HG02973 (cell line): ENCODE data around the gene UBASH3A.

Experiments used
- ATAC-seq: cut with Tn5 transposase; IDR thresholded peaks from one replicate; pipeline ENCODE4 v1.9.1; 2021; ENCODE audit warnings: moderate library complexity; ENCODE audit not compliant: unreplicated experiment

The UBASH3A gene

DNA sequence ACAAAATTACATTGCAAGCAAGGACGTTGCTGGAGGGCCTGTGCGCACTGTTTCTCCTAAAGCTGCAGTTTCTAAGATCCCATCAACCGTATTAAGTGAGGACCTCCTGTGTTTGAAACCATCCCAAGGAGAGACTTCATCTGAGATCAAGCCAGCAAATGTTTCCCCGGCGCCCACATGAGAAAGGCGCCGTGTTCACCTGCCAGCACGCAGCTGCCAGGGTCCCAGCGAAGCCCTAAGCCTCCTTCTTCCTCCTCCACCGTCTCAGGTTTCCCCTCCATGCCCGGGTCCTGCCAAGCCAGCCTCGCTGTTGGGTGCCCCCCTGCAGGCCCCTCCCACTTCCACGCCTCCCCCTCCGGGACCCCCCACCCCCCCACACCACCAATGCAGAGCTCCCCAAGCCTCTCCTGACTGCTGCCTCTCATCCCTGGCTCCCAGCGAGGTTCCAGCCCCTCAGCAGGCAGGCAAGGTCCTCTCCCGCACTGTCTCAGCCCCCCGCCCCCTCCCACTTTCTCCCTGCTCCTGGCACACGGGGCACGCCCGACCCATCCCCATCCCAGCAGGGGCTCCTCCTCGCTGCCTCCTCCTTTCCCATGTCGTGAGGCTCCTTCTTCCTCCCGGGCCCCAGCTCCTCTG lies 28.7 kb upstream of the UBASH3A start:
- ATAC-seq: no peak

DNA sequence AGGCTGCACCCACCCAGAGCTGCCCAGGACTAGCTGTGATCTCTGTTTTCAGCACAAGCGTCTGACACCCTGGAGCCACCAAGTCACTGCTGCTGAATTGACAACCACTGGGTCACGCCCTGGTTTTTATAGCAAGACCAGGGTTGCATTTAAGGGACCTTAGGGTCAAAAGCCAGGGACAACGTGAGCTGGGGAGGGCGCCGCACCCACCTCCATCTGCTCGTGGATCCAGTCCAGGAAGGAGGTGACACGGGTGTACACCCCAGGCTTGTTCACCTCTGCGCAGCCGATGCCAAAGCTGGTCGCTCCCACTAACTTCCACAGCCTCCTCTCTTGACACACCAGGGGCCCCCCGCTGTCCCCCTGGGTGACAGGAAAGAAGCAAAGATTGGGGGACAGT lies 28.2 kb upstream of the UBASH3A start:
- no peak for ATAC-seq

DNA sequence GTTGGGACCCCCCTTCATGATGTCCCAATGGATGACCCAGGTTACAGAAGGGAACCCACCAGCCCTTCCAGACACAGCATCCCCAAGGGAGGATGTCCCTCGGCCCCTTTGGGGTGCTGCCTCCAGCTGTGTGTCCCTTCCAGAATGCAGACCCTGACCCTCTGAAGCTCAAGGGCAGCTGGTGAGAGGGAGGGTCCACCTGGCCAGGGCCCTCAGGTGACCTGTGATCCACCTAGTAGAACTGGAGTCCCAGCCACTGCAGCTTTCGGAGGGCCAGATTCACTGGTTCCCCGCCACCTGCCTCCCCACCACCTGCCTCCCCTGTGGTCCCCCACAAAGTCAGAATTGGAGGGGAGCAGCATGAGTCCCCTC lies 27.8 kb upstream of the UBASH3A start:
- no peak for ATAC-seq

DNA sequence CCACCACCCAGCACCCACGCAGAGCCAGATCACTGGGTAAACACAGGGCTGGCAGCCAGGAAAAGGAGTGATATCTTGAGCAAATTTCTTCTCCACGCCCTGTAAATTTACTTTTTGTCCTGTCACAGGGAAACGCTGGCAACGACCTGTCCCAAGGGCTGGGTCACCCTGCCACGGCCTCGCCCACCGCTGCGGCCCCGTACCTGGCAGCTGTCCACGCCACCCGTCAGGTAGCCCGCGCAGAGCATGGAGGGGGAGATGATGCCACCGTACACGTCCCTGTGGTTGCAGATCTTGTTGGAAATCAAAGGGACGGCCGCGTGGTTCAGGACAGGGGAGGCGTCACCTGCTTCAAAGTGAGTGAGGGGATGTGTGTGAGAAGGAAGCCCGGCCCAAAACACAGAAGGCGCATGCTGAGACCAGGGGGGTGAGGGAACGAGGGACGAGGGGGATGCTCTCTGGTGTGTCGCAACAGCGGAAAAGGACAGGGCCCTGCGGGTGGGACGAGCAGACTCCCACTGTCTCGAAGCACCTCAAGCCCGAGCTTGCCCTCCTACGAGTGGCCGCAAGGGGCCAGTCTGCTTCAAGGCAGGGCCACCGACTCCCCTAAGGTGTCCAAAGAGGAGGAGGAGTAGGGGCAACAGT lies 27.2 kb upstream of the UBASH3A start:
- ATAC-seq: no peak

DNA sequence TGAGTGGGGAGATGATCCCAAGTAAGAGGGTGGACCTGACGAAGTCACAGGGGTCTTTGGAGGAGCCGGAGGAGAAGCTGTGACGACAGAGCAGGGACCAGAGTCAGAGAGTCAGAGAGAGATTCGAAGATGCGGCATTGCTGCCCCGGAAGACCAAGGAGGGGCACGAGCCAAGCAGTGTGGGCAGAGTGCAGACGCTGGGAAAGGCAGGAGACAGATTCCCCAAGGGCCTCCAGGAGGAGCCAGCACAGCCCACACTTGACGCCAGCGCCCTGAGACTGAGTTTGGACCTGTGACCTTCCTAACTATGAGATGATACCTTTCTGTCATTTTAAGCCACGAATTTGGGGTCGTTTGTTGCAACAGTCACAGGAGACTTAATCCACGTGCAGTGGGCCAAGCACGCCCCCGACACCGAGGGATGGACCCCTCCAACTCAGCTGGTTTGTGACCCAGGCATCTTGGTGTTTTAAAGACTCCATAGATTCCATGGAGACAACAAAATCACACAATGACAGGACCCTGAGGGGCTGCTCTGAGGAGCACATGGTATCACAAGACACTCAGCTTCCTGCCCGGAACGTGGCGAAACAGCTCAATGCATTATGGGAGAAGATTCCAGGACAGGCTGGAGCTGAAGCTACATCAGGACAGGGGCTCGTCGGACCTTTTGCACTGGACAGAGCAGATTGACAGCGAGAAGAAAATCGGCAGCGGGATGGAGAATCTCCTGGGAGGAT lies 26.3 kb upstream of the UBASH3A start:
- ATAC-seq: no peak

DNA sequence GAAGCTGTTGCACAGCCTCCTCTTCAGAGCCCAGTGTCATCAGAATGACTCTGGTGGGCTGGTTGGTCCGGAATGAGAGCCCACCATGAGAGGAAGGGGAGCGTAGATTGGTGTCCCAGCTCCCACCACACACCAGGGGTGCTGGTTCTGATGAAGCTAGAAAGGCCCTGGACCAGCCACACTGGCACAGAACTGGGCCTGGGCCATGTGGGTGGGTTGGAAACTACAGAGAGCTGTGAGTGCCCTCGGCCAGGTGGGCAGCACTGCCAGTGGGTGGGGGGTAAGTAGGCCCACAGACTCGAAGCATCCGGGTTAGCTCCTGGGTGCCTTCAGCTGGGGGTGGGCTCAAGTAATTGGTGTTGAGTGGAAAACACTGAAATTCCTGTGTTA lies 25.8 kb upstream of the UBASH3A start:
- no peak for ATAC-seq

DNA sequence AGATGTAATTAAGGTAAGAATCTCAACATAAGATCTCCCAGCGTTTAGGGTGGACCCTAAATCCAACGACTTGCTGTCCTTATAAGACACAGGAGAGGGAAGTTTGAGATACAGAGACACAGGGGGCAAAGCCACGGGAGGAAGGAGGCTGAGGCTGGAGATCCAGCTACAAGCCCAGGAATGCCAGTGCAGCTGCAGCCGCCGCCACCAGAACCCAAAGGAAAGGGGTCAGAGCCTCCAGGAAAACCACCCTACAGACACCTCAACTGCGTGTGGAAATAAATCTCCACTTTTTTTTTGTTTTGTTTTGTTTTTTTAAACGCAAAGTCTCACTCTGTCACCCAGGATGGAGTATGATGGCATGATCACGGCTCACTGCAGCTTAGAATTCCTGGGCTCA lies 25.3 kb upstream of the UBASH3A start:
- no peak for ATAC-seq

DNA sequence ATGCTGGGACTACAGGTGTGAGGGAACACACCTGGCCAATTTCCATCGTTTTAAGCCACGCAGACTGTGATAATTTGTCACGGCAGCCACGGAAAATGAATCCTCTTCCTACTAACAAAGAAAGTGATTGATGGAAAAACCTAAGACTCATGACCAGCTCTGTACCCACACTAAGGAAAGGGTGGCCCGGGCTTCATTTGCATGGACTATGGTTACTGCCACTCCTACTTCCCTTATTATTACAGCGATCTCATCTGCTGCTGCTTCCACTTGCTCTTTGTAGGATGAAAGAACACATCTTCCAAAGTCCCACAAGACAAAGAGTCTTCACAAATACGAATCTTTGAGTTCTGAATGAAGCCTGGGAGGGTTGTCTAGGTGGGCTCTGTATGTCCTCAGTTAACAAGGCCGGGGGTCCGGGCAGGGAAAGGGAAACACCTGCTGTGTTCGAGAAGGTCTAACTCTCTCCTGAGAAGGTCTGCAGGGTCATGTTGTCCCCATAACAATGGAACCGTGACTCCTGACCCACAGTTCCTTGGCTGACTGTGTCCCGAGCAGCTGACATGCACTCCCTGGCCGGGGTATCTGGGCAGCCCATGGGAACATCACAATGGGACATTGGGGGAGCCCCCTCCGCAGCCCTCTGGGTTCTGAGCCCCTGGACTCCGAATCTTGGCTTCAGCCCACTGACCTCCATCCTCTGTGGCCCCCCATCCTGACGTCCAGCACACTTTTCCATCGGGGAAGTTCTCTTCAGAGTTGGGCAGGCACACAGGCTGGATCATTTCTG lies 24.1 kb upstream of the UBASH3A start:
- no peak for ATAC-seq

DNA sequence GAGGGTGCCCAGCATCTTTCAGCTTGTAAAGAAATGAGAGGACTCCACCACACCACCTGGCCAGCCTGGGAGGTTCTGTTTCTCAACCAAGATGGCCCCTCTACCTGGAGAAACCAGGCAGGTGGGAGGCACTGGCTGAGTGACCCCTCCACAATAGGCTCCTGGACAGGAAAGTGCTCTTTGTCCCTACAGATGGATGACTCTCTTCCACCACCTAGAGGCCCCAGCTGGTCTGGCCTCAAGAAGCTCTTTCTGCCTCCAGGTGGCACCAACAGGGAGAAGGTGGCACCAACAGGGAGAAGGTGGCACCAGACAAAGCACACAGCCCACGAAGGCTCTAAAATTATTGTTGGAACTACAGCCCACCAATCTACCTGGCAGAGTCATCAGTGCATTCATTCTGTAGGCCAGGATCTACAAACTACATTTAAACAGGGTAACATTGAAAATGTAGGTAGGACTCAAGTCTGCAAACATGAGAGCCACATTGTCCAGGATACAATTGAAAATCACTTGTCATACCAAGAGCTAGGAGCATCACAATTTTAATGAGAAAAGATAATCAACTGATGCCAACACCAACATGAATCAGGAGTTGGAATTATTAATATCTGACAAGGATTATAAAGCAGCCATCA lies 22.2 kb upstream of the UBASH3A start:
- no peak for ATAC-seq

DNA sequence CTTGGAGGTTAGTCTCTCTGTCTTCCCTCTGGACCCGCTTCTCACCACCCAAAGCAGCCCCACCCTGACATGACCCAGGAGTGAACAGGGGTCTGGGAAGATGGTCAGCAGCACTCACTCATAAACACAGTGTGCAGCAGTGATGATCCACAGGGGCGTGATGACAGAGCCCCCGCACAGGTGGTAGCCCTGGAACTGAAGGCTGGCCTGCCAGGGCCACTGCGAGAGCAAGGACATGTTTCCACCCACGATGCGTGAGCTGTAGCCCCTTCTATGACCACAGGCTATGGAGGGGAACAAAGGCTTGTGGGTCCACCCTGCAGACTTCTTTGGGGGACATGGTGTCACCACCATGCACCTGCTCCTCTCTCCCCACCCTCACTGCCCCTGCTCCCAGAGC lies 20.8 kb upstream of the UBASH3A start:
- no peak for ATAC-seq

DNA sequence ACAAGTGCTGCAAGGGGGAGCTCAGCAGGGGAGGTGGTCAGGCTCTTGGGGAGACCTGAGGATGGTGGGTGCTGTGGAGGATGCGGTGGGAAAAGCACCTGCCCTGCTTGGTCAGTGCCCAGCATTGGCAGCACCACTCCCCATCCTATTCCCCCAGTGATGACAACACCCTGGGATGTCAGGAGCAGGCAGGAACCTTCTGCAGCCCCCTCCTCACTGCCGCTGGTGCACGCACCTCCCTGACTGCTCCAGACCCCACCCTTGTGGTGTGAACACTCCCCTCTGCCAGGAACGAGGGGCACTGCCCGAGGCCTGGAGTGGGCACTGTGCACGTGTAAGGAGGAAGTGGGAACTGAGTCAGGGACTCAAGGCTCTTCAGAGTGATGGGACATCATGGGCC lies 20.4 kb upstream of the UBASH3A start:
- ATAC-seq: no peak

DNA sequence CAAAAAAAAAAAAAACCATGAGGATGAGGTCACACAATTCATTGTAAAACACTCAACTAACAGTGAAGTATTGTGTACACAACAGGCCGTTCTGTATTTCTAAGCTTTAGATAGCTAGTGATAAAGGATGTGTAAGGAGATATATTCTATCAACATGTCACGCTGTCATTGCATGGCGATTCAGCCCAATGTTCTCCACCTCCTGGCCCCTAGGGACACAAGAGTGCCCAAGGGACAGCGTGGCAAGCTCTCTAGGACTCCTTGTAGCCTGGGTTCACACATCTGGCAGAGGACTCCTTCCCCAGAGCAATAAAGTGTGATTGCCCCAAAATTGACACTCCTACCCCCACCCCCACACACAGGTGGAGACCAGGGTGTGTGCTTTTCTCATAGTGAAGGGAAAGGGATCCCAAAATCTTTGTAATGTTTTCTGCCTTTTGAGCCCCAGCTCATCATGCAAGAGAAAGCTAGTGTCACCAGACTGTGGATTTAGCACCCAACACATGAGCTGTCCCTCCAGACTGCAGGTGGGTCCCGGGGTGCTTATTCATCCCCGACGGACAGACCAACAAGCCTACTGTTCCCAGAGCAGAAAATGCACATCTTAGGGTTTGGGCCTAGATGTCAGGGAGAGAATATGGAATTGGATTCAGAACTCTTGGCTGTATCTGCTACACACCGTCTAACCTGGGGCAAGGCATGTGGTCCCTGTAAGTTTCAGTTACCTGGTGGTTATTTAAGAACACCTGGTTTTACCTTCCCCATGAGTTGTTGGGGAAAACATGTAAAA lies 19.4 kb upstream of the UBASH3A start:
- ATAC-seq: no peak

DNA sequence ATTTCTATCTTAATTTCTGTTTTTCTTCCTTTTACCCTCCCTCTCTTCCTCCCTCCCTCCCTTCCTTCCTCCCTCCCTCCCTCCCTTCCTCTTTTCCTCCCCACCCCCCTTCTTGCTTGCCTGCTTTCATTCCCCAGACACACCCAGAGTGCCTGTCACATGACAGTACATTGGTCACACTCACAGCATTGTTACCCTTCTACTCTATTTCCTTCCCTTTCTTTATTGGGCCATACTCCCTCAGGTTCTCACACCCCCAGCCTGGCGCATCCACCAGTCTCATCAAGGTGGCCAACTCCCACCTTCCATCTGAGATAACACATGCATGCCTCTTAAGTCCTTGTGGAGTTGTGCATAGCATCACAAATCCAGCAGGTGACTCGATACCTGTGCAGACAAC lies 18.7 kb upstream of the UBASH3A start:
- ATAC-seq: no peak

DNA sequence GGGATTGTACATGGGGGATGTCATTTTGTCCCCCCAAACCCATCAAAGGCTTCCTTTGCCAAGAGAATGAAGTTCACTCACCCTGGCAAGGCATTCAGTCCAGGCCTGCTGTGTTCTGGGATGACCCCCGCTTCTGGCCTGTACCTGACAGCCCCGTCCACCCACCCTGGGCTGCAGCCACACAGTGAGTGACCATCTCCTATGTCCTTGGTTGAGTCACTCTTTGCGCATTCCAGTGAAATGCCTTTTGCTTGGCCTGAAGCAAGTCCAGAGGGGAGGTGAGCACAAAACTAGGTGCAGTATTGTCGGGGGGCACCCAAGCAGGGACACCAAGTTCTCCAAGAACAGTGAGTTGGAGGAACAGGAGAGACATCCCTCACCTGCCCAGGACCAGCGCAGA lies 18.1 kb upstream of the UBASH3A start:
- ATAC-seq: no peak

DNA sequence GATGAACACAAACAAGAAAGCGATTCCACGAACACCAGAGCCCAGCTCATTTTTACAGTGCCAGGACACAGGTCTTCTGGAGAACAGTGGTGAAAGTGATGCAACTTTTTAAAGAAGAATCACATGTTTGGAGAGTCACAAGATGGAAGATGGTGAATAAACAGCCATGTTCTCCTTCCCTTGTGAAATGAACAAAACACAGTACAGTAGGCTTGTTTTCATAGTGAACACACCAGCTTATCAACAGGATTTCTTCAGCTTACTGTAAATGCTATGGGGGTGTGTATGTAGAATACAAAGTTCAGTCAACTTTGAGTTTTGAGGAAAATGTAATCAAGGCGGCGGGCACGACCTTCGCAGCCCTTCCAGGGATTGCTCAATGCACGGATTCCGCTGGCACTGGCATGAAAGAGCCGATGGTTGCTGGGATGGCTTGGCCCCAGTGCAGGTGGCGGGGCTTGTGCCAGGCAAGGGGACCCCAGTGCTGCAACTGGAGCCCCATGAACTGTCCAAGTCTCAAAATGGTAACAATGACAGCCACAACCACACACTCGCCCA lies 17.6 kb upstream of the UBASH3A start:
- no peak for ATAC-seq

DNA sequence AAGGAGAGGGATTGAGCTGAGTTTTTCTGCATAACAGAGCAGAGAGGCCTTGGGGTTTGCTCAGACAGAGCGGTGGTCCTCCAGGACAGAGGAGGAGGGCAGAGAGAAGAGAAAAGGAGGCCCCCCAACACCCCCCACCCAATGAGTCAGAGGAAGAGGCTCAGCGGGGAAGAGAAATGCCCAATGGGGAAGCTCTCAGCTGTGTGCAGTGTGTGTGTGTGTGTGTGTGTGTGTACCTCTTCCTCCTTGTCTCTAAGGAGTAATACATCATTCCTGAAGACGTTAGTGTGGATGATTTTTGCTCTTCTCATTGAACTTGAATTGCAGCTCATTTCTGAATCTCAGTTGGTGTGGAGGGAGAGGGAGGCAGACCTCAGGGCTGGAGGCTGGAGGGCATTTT lies 16.5 kb upstream of the UBASH3A start:
- no peak for ATAC-seq

DNA sequence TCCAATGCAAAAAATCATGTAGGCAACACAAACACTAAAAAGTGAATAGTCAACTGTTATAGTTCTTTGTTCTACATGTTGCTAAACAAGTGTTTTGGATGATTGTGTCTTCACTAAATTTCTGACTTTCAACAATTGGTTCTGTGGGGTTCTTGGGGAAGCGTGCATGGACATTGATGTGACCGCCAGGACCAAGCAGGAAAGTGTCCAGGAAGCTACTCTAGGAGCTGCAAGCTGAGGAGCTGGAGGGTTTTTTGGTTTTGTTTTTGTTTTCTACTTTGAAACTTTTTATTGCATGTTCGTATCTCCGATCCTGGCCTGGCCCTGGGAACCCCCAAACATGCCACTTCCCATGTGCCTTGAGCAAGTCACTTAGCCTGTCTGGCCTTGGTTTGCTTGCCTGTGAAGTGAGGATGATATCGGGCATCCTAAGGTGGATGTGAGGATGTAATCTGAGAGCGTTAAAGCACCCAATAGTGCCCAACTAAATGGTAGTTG lies 15.8 kb upstream of the UBASH3A start:
- no peak for ATAC-seq

DNA sequence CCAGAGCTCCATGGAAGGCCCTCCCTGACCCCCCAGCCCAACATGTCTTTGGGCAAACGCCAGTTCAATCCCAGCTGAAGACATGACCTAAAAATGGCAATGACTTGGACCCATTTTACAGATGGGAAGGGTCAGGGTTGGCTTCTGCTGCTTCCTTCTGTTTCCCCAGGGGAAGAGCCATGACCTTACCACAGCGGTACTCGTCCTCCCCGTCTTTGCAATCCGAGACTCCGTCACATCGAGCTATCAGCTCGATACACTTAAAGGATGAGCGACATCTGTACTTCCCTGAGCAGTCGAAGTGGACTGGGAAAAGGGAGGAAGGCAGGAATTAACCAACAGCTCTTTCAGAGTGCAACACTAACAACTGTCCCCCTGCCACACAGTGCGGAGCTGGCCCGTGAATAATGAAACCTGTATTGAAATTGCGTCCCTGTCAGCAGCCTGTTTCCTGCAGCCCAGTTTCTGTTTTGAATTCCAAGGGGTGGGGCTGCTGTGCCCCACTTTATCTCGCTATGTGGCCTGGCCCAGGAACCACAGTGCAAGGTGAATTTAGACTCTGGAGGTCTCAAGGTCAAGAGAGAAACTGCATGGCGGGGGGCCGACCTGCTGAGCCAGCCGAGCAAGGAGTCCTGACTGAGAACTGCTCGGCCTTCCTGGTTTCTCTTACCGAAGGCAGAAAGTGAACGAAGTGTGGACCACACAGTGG lies 14.8 kb upstream of the UBASH3A start:
- ATAC-seq: no peak

DNA sequence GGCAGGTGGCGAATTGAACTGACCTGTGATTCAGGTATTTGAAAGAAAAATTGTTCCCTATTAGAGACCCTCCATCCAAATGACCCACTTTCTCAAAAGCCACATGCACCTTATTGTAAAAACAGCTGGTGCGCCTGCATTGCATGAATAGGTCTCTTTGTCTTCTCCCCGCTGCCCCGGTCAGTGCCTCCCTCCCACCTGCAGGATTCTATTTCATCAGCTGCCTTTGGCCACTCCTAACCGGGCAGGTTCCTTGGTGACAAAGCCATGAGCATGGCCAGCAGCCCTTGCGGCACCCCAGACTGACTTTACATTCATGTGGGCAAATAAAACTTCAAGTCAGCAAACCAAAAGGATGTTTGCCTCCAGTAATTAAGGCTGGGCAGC lies 14.3 kb upstream of the UBASH3A start:
- no peak for ATAC-seq
